WTC11 (cell line): Measurements from ENCODE around the gene ABCC2.

Experiments used
- CTCF ChIP-seq: fragments of 200-600 bp; IDR thresholded peaks from 2 replicates; pipeline ENCODE4 v1.8.0; 2022; ENCODE audit warnings: antibody characterized with exemption
- NFYB ChIP-seq: sonication (generic); formaldehyde crosslinking; conservative IDR thresholded peaks from 2 replicates; pipeline ENCODE4 v1.8.0; 2022; ENCODE audit warnings: low read depth, missing genetic modification reagents
- NR2C2 ChIP-seq: sonication (generic); formaldehyde crosslinking; IDR thresholded peaks from 2 replicates; pipeline ENCODE4 v1.8.0; 2022; ENCODE audit warnings: mild to moderate bottlenecking, missing genetic modification reagents
- NR3C1 ChIP-seq: sonication (generic); formaldehyde crosslinking; conservative IDR thresholded peaks from 2 replicates; pipeline ENCODE4 v1.8.1; 2023; ENCODE audit warnings: low read depth, mild to moderate bottlenecking, missing genetic modification reagents
- SP1 ChIP-seq: sonication (generic); formaldehyde crosslinking; conservative IDR thresholded peaks from 2 replicates; pipeline ENCODE4 v1.8.1; 2022; ENCODE audit warnings: missing genetic modification reagents
- ZBTB43 ChIP-seq: sonication (generic); formaldehyde crosslinking; IDR thresholded peaks from 2 replicates; pipeline ENCODE4 v1.8.1; 2023; ENCODE audit warnings: mild to moderate bottlenecking, missing genetic modification reagents
- TF ChIP-seq, protein P1 (sequence below): fragments of 250-450 bp; sonication (Bioruptor Pico); IDR thresholded peaks from 2 replicates; pipeline ENCODE4 v1.9.0; 2021; ENCODE audit warnings: mild to moderate bottlenecking

DNA sequence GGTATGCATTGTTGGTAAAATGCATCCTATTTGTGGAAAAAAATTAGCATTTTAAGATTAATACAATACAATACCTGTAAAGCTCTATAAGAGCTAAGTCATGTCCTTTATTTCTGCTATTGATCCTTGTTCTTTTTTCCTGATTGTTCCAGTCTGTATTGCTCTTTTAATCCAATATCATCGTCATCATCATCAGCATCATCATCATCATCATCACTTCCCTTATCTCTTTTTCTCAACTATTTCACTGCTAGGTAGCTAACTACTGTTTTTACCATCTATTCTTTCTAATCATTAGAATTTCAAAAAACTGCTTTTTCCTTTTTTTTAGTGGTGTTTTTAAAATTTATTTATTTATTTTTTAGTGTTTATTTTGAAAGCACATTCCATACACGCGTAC lies 71.2 kb downstream of the ABCC2 start:
- no peak for TF ChIP-seq NFYB
- TF ChIP-seq CTCF: no peak
- TF ChIP-seq NR3C1 (CRISPR knock-in tag): no peak
- TF ChIP-seq, protein P1, sequence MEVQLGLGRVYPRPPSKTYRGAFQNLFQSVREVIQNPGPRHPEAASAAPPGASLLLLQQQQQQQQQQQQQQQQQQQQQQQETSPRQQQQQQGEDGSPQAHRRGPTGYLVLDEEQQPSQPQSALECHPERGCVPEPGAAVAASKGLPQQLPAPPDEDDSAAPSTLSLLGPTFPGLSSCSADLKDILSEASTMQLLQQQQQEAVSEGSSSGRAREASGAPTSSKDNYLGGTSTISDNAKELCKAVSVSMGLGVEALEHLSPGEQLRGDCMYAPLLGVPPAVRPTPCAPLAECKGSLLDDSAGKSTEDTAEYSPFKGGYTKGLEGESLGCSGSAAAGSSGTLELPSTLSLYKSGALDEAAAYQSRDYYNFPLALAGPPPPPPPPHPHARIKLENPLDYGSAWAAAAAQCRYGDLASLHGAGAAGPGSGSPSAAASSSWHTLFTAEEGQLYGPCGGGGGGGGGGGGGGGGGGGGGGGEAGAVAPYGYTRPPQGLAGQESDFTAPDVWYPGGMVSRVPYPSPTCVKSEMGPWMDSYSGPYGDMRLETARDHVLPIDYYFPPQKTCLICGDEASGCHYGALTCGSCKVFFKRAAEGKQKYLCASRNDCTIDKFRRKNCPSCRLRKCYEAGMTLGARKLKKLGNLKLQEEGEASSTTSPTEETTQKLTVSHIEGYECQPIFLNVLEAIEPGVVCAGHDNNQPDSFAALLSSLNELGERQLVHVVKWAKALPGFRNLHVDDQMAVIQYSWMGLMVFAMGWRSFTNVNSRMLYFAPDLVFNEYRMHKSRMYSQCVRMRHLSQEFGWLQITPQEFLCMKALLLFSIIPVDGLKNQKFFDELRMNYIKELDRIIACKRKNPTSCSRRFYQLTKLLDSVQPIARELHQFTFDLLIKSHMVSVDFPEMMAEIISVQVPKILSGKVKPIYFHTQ (CRISPR knock-in tag): no peak
- TF ChIP-seq ZBTB43 (CRISPR knock-in tag): no peak
- no peak for TF ChIP-seq SP1 (CRISPR knock-in tag)
- no peak for TF ChIP-seq NR2C2 (CRISPR knock-in tag)
